SJSA1 (cell line): ENCODE data around the gene MLIP. TPM values are rescaled to one million over a fixed set of nuclear protein-coding genes. Genes with fewer than 3 reads are reported as not detected.
"Not testable (repeated sequence)": the region's sequence is repeated elsewhere in the genome, so short reads cannot be mapped to it uniquely, and the experiment has no call there.

Source experiments
- DNase-seq, 2 experiments: peaks; one replicate each; pipeline ENCODE4 v3.0.0-alpha.2; 2015 to 2020; ENCODE audit warnings: low spot score in 2 of 2, low read depth in 1 of 2
- H3K27ac ChIP-seq: fragments of 250-450 bp; sonication (Bioruptor Pico); 2 replicates; pipeline ENCODE4 v1.5.1; 2020; ENCODE audit warnings: mild to moderate bottlenecking, moderate library complexity
- H3K27me3 ChIP-seq: fragments of 250-450 bp; sonication (Bioruptor Pico); replicated peaks from 2 replicates; pipeline ENCODE4 v1.5.1; 2020; ENCODE audit warnings: mild to moderate bottlenecking, moderate library complexity
- H3K36me3 ChIP-seq: fragments of 250-450 bp; sonication (Bioruptor Pico); 2 replicates; pipeline ENCODE4 v1.5.1; 2020; ENCODE audit warnings: mild to moderate bottlenecking
- H3K4me1 ChIP-seq: fragments of 250-450 bp; sonication (Bioruptor Pico); replicated peaks from 2 replicates; pipeline ENCODE4 v1.6.1; 2021; ENCODE audit warnings: mild to moderate bottlenecking
- H3K4me3 ChIP-seq: fragments of 250-450 bp; sonication (Bioruptor Pico); 2 replicates; pipeline ENCODE4 v1.5.1; 2020; ENCODE audit warnings: mild to moderate bottlenecking
- H3K9me3 ChIP-seq: fragments of 250-450 bp; sonication (Bioruptor Pico); replicated peaks from 2 replicates; pipeline ENCODE4 v1.5.1; 2020; ENCODE audit warnings: mild to moderate bottlenecking
- total RNA-seq: library from RNA; depleted of rRNA; stranded (reverse); fragments of >200 nt; shearing (Covaris generic); gene quantifications from 2 replicates; pipeline ENCODE4 v1.2.3, GENCODE V29; 2014

Gene MLIP
- total RNA-seq, 1 experiment from 2014 or later: not detected

DNA sequence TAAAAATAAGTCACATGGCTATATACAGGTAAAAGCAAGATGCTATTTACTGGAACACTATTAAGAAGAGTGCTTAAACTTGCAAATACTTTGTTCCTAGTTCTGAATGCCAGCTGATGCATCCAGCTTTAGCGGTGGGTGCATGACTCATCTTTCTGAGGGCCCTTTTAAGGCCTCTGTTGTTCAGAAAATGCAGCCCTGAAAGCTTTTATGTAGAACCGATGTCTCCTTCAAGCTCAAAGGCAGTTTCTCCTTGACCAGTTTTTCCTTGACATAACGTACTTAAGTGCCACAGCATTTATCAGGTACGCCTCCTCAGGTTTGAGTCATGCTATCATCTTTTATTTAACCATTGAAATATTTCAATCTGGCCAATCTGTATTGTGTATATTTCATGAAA, 82.8 kb downstream of the MLIP start:
- 0 out of 2 replicates have a peak, but pooled peaks cover 4% of the 10 kb centered on the region for H3K27me3 ChIP-seq
- no peaks in the 10 kb centered on the region for H3K4me1 ChIP-seq
- H3K9me3 ChIP-seq: no peaks in the 10 kb centered on the region
- H3K36me3 ChIP-seq: no peaks in the 10 kb centered on the region
- H3K27ac ChIP-seq: no peak overlapping the region
- no peak for DNase-seq
- no peak overlapping the region for H3K4me3 ChIP-seq

DNA sequence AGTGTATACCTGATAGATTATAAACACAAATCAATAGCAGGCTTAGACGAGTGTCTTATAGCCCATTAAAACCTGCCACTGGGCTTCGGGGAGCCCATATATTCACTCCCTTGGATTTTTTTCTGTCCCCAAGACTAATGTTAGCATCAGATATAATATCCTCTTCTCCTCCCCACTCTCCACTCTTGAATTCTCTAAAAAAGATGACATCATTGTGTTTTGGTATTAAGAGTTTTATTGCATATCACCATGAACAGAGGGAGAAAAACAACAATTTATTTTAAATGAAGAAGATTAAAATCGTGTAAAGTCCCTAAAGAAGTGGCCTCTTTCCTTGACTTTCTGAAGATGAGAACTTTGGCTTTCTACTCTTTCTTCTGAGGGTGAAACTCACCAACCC, 84.4 kb downstream of the MLIP start:
- H3K4me1 ChIP-seq: no peaks in the 10 kb centered on the region
- no peaks in the 10 kb centered on the region for H3K36me3 ChIP-seq
- H3K4me3 ChIP-seq: no peak overlapping the region
- DNase-seq: no peak
- no peak overlapping the region for H3K27ac ChIP-seq
- 0 out of 2 replicates have a peak, but pooled peaks cover 4% of the 10 kb centered on the region for H3K27me3 ChIP-seq
- no peaks in the 10 kb centered on the region for H3K9me3 ChIP-seq

DNA sequence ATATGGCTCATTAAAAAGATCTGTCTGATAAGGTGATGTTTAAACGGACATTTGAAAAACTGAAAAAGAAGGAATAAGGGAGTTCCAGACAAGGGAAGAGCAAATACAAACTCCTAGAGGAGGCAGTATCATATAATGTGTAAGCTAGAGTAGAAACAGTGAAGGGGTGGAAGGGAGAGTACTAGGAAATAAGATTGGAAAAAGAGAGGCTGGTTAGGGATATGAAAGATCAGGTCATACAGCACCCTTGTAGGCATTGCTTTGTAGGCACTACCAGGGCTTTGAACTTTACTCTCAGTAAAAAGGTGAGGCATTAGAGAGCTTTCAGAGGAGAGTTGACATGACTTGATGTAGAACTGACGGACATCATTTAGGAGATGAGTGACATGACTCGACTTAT, 85.7 kb downstream of the MLIP start:
- Histone ChIP-seq H3K27me3 (0 out of 2 replicates have a peak, but pooled peaks cover 4% of the 10 kb centered on the region), H3K27ac (no peak overlapping the region), H3K9me3 (no peaks in the 10 kb centered on the region; the same call in 1 of the 2 replicates), H3K4me3 (no peak overlapping the region), H3K4me1 (no peaks in the 10 kb centered on the region), H3K36me3 (no peaks in the 10 kb centered on the region)
- DNase-seq: no peak

DNA sequence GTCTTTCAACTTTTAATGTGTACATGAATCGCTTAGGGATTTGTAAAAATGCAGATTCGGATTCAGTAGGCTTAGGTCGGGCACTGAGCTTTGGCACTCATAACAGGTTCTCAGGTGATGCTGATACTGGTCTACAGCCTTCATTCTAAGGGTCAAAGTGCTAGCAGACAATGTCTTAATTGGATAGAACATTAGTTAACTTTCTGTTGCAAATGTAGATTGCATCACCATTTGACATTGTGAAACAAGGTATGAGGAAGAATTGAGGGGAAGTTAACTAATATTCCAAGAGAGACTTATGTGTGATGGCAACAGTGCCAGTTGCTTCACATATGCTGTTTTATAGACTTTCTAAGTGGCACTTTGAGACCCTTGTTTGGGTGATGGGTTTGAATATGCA, 86.9 kb downstream of the MLIP start:
- Histone ChIP-seq H3K4me3 (no peak overlapping the region), H3K36me3 (no peaks in the 10 kb centered on the region), H3K9me3 (no peaks in the 10 kb centered on the region; the same call in 1 of the 2 replicates), H3K27me3 (0 out of 2 replicates have a peak, but pooled peaks cover 4% of the 10 kb centered on the region), H3K27ac (no peak overlapping the region), H3K4me1 (no peaks in the 10 kb centered on the region)
- DNase-seq: no peak

DNA sequence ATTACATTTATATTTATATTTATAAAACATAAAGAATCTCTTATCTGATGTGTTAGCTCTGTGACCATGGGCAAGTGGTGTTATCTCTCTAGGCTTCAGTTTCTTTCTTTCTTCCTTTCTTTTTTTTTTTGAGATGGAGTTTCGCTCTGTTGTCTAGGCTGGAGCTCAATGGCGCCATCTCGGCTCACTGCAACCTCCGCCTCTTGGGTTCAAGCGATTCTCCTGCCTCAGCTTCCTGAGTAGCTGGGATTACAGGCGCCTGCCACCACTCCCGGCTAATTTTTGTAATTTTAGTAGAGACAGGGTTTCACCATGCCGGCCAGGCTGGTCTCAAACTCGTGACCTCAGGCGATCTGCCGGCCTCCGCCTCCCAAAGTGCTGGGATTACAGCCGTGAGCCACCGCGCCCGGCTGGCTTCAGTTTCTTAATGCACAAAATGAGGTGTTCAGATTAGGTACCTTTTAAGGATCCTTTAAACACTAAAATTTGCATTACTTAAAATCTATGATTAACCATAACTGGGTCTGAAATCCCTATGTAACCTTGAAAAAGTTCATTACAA, 92.3 kb downstream of the MLIP start:
- H3K27me3 ChIP-seq, H3K27ac ChIP-seq, H3K9me3 ChIP-seq: not testable (repeated sequence)

DNA sequence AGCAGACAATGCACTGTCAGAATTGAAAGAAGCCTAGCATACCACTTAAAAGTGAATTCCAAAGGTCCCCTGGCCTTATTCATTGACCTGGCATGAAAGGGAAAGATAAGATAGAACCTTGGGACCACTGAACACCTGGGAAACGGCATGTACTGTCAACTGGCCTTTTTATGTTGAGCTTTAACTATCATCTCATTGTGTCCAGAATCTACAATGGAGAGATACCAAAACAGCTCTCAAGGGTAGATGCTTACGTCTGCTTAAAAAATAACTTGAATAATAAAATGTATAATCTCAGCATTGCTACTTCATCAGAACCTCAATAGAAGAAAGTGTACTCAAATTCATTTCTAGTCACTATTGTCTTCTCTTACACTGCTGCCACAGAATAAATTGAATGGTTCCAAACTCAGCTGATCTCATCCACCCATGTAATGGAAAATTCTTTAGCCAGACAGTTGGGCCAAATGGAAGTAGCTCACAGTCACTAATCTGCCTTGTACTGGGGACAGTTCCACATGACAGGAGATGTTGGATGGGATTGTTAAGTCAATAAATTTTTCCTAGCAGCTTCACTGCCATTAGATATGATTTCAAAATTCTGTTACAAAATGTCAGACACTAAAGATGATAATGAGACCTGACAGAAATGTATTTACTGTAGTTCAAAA, 93.8 kb downstream of the MLIP start:
- Histone ChIP-seq H3K4me3 (no peak overlapping the region), H3K9me3 (no peaks in the 10 kb centered on the region; the same call in 1 of the 2 replicates), H3K36me3 (no peaks in the 10 kb centered on the region), H3K27ac (no peak overlapping the region), H3K27me3 (no peaks in the 10 kb centered on the region), H3K4me1 (no peaks in the 10 kb centered on the region)
- no peak for DNase-seq

More for the DNA sequence above, 92.3 kb downstream of the MLIP start:
- not testable (repeated sequence) for DNase-seq, H3K4me1 ChIP-seq, H3K36me3 ChIP-seq, H3K4me3 ChIP-seq

DNA sequence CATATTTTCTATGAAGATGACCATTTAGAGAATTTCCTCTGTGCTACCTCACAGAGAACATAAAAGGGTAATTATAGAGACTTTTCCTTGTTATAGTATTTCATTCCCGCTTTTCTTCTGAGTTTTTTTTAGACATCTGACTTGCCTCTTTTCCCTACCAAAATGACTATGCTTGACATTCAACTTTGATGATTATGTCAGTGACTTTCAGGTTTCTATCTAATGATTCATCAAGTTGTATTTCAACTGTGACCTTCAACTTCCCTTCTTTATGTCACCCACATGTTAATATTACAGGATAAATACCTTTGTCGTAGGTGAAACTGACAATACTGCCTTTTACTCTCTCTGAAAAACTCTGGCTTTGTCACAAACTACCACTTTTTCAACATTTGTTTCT, 95.3 kb downstream of the MLIP start:
- no peak for DNase-seq
- Histone ChIP-seq H3K27me3 (no peaks in the 10 kb centered on the region), H3K4me1 (no peaks in the 10 kb centered on the region), H3K27ac (no peak overlapping the region), H3K4me3 (no peak overlapping the region), H3K36me3 (no peaks in the 10 kb centered on the region), H3K9me3 (no peaks in the 10 kb centered on the region)

DNA sequence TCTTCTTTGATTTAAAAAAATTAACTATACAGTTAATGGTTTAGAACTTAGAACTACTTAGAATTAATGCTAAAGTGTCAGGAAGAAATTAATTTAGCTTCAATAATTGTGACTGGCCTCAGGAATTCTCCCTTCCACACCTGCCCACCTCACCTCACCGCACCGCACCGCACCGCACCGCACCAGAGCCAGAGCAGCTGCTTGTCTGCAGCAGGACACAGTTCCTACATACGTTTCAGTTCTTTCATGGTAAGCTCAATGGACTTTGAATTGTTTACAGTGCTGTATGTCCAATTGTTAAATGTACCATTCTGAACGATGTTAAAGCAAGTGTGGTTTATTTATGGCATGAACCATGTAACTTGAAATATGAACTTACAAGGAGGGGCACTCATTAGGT, 98.7 kb downstream of the MLIP start:
- DNase-seq, H3K36me3 ChIP-seq: not testable (repeated sequence)

DNA sequence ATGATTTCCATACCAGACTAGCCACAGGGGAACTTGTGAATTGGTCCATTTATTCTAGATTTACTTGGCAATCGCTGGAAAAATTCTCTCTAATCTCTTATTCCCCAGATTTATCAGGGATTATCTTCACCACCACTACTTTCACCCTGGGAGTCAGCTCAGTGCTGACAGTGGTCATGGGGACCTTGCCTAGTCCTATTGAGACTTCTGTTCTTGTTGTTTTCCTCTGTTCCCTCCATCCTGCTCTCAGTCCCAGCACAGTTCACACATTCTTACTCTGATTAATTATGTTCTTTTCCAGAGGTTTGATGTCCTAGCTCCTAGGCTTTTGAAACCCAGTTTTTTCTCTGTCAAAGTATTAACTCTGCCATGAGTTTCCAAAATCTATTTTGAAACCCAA, 103.0 kb downstream of the MLIP start:
- Histone ChIP-seq H3K4me1 (no peaks in the 10 kb centered on the region), H3K36me3 (no peaks in the 10 kb centered on the region), H3K27ac (no peak overlapping the region), H3K4me3 (no peak overlapping the region), H3K9me3 (no peaks in the 10 kb centered on the region), H3K27me3 (no peaks in the 10 kb centered on the region; the same call in 1 of the 2 replicates)
- DNase-seq: no peak

More for the DNA sequence above, 98.7 kb downstream of the MLIP start:
- H3K9me3 ChIP-seq, H3K27me3 ChIP-seq, H3K4me1 ChIP-seq, H3K4me3 ChIP-seq, H3K27ac ChIP-seq: not testable (repeated sequence)

DNA sequence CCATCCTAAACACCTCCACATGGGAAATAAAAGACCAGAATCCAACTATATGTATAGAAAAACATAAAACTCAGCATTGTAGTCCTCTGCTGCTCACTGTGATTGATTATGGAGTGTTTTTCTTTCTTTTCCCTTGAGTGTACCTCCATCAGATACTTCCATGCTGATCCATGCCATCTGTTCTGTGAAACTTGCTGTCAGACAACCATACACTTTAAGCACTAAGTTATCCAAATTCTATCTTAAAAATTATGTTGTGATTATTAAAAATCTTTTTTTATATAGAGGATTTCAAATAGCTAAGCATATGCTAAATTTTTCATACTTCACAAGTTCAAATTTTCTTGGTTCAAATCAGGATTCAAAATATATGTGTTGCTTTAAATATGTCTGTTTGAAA, 105.1 kb downstream of the MLIP start:
- no peak for DNase-seq
- no peaks in the 10 kb centered on the region; the same call in 1 of the 2 replicates for H3K27me3 ChIP-seq
- H3K27ac ChIP-seq: no peak overlapping the region
- no peaks in the 10 kb centered on the region for H3K4me1 ChIP-seq
- no peaks in the 10 kb centered on the region for H3K9me3 ChIP-seq
- no peaks in the 10 kb centered on the region for H3K36me3 ChIP-seq
- H3K4me3 ChIP-seq: no peak overlapping the region

DNA sequence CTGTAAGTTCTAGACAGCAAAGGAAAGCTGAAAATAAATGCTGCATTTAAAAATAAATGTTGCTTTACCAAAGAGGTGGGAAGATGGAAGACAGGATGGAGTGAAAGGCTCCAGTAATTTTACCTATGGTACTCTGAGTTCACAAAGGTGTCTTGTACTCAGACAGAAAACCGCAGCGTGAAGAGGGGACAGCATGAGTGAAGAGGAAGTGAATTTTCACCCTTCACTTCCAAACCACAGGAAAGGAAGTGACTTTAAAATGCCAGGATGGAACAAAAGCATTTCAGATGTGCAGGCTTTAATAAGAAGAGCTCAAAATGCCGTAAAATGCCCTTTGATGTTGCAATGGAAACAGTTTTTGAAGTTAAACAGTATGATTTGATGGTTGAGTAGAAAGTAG, 105.8 kb downstream of the MLIP start:
- no peaks in the 10 kb centered on the region for H3K4me1 ChIP-seq
- H3K27me3 ChIP-seq: no peaks in the 10 kb centered on the region; the same call in 1 of the 2 replicates
- no peaks in the 10 kb centered on the region for H3K36me3 ChIP-seq
- no peaks in the 10 kb centered on the region for H3K9me3 ChIP-seq
- H3K4me3 ChIP-seq: no peak overlapping the region
- no peak overlapping the region for H3K27ac ChIP-seq
- DNase-seq: no peak

DNA sequence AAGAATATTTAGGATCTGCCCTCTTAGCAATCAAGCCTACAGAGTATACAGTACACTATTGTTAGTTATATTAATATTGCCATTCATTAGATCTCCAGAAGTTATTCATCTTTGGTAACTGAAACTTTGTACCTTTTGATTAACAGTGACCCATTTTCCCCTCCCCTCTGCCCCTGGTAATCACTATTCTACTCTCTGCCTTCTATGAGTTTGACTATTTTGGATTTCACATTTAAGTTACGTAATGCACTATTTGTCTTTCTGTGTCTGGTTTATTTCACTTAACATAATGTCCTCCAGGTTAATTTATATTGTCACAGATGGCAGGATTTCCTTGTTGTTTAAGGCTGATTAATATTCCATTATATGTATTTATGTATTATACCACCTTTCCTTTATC, 111.0 kb downstream of the MLIP start:
- H3K9me3 ChIP-seq: no peaks in the 10 kb centered on the region
- no peak overlapping the region for H3K4me3 ChIP-seq
- H3K36me3 ChIP-seq: no peaks in the 10 kb centered on the region
- no peaks in the 10 kb centered on the region for H3K4me1 ChIP-seq
- no peak overlapping the region for H3K27ac ChIP-seq
- no peak for DNase-seq
- no peaks in the 10 kb centered on the region for H3K27me3 ChIP-seq

DNA sequence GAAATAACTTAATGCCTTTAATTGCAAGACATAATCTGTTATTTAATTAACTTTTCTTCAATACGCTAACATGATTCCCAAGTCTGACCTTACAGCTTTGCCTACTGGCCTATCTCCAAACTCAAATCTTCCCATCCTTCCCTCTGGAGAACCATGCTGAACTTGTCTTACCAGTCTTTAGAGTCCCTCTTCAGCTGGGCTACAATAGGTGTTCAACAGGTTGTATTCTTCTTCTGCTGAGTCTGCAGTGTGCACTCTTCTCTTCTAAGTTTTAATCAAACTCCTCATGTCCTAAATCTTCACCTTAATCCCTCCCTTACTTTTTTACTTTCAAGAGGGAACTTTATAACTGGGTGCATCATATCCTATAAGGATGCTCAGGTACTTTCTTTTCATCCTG, 121.5 kb downstream of the MLIP start:
- no peaks in the 10 kb centered on the region for H3K27me3 ChIP-seq

DNA sequence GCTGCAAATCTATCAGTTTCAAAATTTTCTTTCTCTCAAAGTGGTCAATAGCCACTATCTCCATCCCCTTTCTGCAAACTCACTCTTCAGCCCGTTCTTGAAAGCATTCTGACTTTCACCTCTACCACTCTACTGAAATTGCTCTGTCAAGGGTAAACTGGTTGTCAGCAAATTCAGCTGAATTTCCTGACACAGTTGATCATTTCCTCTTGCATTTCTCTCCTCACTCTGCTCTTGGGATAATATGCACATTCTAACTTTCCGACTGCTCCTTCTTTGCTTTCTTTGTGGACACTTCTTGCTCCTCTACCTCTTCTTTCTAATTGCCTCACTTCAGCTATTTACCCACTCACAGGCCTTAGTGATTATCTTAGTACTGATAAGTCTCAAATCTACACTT, 123.3 kb downstream of the MLIP start:
- Histone ChIP-seq H3K27me3 (no peaks in the 10 kb centered on the region), H3K9me3 (no peaks in the 10 kb centered on the region), H3K27ac (no peak overlapping the region), H3K36me3 (no peaks in the 10 kb centered on the region), H3K4me3 (no peak overlapping the region), H3K4me1 (no peaks in the 10 kb centered on the region)
- no peak for DNase-seq

More for the DNA sequence above, 121.5 kb downstream of the MLIP start:
- no peak overlapping the region for H3K27ac ChIP-seq
- no peaks in the 10 kb centered on the region for H3K36me3 ChIP-seq
- H3K4me1 ChIP-seq: no peaks in the 10 kb centered on the region
- H3K9me3 ChIP-seq: no peaks in the 10 kb centered on the region
- no peak for DNase-seq
- no peak overlapping the region for H3K4me3 ChIP-seq
